Stomach (tissue), 4 donors: ENCODE measurements around the gene OR5V1.

Experiments used
- CTCF ChIP-seq, 7 experiments: fragments of 450-650 bp in 4 of 7; fragments of 200-600 bp in 3 of 7; sonication (generic) in 3 of 7; IDR thresholded peaks; one replicate each; pipeline ENCODE4 v1.5.1; 2016 to 2019; ENCODE audit warnings: antibody characterized with exemption in 7 of 7, control low read depth in 2 of 7, mild to moderate bottlenecking in 1 of 7
- POLR2A ChIP-seq, 4 donors: fragments of 450-650 bp; IDR thresholded peaks; one replicate each; pipeline ENCODE4 v1.6.1; 2016; ENCODE audit warnings: antibody characterized with exemption in 4 of 4, control low read depth in 2 of 4, mild to moderate bottlenecking in 1 of 4, moderate library complexity in 1 of 4
- POLR2AphosphoS5 ChIP-seq, 3 donors: sonication (generic); formaldehyde crosslinking; IDR thresholded peaks; one replicate each; pipeline ENCODE4 v1.6.1; 2016; ENCODE audit warnings: antibody characterized with exemption in 3 of 3

- no peak for TF ChIP-seq CTCF (IDR thresholded peaks at IDR 0.05)
- TF ChIP-seq POLR2A (IDR thresholded peaks at IDR 0.05), result no peak
- no peak for TF ChIP-seq POLR2AphosphoS5 (IDR thresholded peaks at IDR 0.05)
These were observed at the start of gene OR5V1 for GRCh38 chr6:29368765-29369164.
